Stimulated activated CD4-positive, alpha-beta T cell treated with anti-CD3 and anti-CD28 coated beads, TNF-alpha, amount 100 ng/mL, for 24 hours (primary cell): ENCODE measurements around the gene NONO.
"Not testable (repeated sequence)": the region's sequence is repeated elsewhere in the genome, so short reads cannot be mapped to it uniquely, and the experiment has no call there.

ENCODE experiments used
- DNase-seq, 3 experiments: peaks; one replicate each; pipeline ENCODE4 v3.0.0-alpha.2; 2020; ENCODE audit warnings: low read depth in 3 of 3

NONO gene

DNA sequence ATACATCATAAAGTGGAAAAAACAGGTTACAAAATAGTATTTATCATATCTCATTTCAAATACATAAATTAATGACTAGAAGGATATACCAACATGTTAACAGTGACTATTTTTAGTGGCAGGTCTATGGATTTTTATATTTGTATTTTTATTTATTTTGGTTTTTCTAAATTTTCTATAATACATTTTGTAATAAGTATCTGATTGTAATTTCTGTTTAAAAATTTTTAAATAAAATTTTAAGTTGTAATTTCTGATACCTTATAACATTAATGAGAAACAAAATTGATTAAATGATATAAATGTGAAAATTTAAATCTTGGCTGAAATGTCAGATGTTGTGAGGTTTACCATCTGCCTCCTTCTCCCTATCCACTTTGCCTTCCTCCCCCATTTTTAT lies 2.5 kb downstream of the NONO start:
- DNase-seq = no peak

DNA sequence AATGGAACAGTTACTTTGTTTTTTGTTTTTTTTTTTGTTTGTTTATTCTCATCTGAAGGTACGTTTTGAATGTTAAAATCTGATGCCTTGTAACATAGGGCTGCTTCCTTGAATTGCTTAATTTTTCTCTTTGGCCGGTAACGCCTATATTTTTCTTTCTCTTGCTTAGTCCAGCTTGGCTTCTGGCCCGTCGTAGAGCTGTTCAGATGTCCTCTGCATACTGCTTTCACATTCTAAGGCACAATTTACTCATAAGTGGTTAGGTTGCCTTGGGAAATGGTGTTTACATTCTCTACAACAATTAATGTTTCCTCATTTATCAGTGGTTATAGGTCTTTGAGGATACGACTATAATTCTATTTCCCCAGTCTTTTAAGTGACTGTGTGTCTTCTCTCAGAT lies 7.9 kb downstream of the NONO start:
- no peak for DNase-seq

DNA sequence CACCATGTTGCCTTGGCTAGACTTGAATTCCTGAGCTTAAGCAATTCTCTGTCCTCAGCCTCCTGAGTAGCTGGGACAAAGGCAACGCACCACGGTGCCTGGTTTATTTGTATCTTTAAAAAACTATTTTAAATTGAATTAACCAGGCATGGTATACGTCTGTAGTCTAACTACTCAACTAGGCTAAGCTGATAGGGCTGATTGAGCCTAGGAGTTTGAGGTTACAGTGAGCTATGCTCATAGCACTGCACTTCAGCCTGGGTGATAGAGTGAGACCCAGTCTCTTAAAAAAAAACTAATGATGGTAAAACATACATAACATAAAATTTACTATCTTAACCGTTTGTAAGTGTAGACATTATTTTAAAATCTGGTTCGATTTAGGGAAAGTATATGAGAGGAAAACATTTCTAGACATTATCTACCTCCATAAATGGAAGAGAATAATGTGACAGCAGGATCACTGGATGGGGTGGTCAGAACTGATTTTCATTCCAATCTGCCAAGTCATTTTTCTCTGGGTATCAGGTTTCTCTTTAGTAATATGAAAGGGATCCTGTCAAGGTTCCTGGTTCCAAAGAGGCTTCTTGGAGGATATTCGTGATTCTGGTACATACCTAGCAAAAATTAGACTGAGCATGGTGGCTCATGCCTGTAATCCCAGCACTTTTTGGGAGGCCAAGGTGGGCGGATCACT lies 9.4 kb downstream of the NONO start:
- DNase-seq = no peak

DNA sequence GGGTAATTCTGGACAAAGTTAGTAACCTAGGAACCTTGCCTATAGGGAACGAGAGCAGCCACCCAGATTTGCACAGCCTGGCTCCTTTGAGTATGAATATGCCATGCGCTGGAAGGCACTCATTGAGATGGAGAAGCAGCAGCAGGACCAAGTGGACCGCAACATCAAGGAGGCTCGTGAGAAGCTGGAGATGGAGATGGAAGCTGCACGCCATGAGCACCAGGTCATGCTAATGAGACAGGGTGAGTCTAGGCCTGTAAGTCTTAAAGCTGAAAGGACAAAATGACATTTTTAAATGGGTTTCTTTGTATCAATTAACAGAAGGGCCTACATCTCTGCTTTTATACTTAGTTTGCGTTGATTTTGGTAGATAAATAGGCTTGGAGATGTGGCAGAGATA lies 13.4 kb downstream of the NONO start:
- DNase-seq = no peak

DNA sequence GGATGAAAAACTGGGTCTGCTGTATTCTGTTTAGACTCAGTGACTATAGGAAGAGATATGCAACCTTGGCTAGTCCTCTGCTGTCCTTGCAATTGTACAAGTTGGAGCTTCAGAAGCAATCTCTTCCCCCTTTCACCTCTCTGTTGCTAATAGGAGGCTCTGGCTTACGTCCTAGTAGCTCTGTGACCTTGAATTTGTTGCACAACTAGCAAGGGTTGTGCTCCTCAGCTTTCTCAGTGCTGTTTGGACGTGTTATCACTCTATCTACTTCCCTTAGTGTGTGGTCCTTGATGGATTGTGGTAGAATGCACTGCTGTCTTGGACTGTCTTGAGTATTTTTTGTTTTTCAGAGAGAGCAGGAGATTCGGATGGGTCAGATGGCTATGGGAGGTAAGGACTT lies 14.7 kb downstream of the NONO start:
- DNase-seq = no peak

DNA sequence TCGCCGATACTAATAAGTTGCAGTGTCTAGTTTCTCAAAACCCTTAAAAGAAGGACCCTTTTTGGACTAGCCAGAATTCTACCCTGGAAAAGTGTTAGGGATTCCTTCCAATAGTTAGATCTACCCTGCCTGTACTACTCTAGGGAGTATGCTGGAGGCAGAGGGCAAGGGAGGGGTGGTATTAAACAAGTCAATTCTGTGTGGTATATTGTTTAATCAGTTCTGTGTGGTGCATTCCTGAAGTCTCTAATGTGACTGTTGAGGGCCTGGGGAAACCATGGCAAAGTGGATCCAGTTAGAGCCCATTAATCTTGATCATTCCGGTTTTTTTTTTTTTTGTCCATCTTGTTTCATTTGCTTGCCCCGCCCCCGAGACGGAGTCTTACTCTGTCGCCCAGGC lies 16.6 kb downstream of the NONO start:
- not testable (repeated sequence) for DNase-seq

DNA sequence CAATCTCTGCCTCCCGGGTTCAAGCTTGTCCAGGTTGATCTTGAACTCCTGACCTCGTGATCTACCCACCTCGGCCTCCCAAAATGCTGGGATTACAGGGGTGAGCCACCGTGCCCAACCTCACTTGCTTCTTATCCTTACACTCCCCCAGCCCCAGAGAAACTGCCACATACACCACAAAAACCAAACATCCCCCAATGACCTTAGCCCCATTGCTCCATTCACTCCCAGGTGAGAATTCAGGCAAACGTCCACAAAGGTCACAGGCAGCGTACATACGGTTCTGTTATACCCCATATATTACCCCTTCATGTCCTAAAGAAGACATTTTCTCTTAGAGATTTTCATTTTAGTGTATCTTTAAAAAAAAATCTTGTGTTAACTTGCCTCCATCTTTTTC lies 17.1 kb downstream of the NONO start:
- DNase-seq = not testable (repeated sequence)

DNA sequence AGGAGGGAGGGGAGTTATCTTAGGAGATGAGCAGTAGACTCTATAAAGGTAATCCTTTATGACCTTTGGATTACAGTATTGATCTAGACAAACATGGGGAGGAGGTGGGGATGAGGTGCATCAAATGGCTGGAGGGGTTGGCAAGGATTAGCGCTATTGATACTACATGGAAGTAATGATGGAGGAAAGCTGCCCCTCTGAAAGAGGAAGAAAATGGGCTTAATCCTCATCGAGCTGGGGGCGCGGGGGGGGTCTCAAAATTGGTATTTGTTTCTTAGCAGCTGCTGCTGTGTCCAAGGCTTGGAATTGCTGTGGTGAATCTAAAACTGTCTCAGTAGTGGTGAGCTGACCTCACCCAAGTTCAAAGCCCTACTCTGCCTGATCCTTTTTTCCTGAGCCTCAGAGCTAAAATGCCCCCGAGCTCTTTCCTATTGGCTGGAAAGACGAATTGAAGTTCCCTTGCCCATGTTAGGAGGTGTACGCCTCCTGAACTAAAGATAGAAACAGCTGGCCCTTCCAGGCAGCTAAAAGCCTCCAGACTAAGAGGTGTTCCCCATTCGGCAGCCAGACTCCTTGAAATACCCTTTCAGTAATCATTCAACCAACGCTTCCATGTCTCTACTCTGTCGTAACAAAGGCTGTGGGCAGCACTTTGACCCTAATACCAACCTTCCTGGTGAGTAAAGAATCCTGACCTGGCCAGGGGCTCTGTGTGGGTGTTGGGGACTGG lies 17.9 kb downstream of the NONO start, which contains the start of gene ITGB1BP2:
ITGB1BP2 (plus strand) TSS at position 556 of the 730 bp plus-strand sequence; CDS start at position 613, 57 bp downstream.
- DNase-seq = no peak

DNA sequence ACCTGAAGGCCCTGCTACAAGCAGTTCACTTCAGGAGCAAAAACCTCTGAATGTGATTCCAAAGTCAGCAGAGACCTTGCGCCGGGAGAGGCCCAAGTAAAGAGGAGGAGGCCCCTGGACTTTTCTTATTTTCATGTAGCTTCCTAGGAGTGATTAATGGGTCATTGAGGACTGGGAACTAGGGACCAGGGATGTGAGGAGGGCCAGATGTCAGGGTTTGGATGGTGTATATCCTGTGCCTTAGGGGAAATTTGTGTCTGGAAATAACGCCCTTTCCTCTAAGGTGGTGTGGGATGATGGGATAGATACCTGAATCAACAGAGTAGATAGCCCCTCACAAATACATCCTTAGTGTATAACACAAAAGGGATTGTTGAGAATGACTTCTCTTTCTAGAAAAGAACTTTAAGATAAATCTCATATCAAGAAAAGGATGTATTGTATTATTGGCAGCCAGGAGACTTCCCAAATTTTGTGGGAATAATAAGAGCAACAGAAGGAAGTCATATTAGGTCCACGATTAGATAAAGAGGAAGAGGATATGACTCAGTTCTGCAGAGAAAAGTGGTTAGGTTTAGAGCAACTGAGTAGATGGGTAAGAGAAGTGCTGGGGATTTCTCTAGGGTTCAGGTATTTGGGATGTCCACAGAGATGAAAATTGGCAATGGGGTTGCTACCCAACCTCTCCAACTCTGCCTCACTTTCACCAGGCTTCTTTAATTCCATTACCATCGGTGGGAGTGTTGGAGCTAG lies 19.2 kb downstream of the NONO start:
- DNase-seq = no peak

DNA sequence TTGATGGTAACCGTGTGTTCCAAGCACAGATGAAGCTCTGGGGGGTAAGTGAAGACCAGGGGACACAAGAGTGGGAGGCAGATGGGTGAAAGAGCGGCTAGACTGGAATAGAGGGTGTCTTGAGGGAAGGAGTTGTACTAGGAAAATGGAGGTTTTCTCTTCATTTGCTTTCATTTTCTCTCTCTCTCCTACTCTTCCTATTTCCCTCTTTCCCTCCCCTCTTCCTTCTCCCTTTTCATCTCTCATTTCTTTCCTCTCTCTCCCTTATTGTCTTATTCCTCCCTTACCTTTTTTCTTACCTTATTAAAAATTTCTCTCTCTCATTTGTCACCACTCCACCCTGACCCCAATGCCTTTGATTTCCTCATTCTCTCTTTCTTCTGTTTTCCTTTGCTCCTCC lies 21.1 kb downstream of the NONO start:
- DNase-seq = no peak

DNA sequence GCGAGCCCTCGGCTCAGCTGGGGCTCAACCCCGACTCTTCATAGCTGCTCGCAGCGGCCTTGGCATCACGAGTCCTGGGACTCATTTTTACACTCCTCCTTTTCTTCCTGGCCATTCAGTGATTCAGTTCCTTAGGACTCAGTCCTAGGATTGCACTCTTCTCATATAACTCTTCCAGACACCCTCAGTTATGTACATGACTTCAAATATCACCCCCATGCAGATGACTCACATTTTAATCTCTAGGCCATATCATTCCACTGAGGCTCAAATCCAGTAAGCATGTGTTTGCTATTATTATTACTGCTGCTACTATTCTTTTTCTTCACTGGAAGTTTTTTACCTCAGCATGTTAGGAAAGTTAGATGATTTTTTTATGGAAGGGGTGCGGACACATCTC lies 32.5 kb downstream of the NONO start:
- no peak for DNase-seq

DNA sequence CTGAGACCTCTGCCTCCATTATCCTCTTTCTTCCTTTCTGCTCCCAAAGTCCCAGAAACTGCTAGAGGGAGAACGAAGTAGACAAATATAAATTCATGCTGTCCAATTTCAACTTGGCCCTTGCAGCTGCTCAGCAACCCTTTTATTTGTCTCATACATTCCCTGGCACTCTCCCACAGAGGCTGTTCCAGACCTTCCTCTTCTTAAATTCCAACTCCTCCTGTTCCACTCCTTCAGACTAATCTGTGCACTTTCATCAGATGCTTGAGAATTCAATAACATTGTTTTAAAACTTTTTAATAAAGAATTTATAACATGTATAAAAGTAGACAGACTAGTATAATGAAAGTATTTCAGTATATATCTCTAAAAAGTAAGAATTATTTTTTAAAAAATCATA lies 33.5 kb downstream of the NONO start:
- not testable (repeated sequence) for DNase-seq

DNA sequence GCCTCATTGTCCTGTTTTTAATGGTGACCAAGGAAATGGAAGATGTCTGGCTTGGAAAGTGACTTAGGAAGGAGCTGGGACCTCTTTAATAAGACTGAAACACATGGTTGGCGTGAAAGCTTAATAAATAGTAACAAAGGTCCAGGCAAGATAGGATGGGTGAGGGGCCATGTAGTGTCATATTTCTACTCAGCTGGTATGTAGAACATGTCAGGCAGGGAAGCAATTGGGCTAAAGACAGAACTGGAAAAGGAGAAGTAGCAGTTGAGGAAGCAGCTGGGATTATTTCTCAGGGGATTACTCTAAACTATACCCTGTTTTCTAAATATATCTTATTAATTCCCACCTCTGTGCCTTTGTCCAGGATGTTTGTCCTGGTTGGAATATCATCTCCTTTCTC lies 36.7 kb downstream of the NONO start:
- no peak for DNase-seq

DNA sequence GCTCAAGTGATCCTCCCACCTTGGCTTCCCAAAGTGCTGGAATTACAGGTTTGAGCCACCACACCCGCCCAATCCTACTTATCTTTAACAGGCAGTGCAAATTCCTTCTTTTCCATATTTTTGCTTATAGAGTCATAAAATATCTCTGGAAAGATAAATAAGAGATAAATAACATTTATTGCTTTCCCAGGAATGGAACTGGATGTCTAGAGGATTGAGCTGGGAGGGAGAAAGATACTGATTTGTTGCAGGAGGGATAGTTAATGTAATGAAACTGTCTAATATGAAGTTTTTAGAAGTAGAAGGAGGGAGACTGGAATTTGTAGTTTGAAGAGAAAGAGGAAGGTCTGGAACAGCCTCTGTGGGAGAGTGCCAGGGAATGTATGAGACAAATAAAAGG lies 38.3 kb downstream of the NONO start:
- no peak for DNase-seq

DNA sequence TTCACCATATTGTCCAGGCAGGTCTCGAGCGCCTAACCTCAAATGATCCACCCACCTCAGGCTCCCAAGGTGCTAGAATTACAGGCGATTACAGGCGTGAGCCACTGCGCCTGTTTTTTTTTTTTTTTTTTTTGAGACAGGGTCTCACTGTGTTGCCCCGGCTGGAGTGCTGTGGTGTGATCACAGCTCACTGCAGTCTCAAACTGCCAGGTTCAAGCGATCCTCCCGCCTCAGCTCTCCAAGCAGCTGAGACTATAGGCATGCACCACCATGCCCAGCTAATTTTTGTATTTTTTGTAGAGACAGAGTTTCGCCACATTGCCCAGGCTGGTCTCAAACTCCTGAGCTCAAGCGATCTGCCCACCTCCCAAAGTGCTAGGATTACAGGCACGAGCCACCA lies 41.0 kb downstream of the NONO start:
- not testable (repeated sequence) for DNase-seq

DNA sequence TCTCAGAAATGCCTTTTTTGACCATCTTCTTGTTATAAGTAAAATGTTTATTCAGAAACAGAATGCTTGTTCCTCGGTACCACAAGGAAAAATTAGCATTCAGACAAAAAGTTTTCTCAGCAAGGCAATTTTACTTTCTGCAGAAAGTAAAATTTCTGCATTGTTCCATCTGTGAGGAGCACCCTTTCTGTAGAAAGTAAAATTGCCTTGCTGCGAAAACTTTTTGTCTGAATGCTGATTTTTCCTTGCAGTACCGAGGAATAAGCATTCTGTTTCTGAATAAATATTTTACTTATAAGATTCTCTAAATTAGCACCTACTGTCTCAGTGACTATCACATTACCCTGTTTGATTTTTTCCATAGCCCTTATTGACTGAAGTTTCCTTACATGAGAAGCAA lies 43.0 kb downstream of the NONO start:
- DNase-seq = no peak

DNA sequence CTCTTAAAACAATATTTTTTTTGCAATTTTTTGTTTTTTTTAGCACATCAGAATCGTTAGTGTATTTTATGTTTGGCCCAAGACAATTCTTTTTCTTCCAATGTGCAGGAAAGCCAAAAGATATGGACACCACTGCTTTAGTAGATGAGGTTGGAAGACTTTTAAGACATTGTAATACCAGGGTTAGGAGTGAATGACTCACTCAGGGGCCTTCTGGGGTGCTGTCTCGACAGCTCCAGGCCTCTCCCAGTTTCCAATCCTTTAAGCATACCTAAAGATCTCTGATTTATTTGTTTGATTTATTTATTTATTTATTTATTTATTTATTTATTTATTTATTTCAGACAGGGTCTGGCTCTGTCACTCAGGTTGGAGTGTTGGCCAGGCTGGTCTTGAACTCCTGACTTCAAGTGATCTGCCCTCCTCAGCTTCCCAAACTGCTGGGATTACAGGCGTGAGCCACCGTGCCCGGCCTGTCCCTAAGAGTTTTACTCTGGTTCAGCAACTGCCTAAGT lies 65.8 kb downstream of the NONO start:
- not testable (repeated sequence) for DNase-seq

DNA sequence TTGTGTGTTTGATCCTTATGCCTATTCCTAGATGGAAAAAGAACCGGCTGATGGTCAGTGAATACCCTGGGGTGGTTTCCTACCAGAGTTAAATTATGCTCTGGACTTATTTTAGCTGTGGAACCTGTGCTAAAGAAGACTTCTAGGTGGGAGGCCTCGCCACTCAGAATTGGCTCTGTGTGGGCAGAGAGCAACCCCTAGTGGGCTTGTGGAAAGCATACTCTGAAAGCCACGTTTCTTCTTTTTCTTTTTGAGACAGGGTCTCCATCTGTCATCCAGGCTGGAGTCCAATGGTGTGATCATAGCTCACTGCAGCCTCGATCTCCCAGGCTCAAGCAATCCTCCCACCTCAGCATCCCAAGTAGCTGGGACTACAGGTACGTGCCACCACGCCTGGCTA lies 66.4 kb downstream of the NONO start:
- not testable (repeated sequence) for DNase-seq
